AG04450 (cell line): ENCODE results near the gene KCNJ6. TPM values are rescaled to one million over a fixed set of nuclear protein-coding genes. Genes with fewer than 3 reads are reported as not detected.

ENCODE experiments used
- CTCF ChIA-PET: fragments of 300-600, 350-600 bp; formaldehyde crosslinking; extraction: SDS; loops from one replicate; lab custom pipeline; 2022; ENCODE audit warnings: antibody characterized with exemption, inconsistent platforms; lab: Charles Lee
- POLR2A ChIA-PET: fragments of 350-600 bp; formaldehyde crosslinking; extraction: SDS; loops from one replicate; lab custom pipeline; 2021; ENCODE audit warnings: antibody characterized with exemption, inconsistent platforms; lab: Yijun Ruan, JAX
- DNase-seq: peaks from one replicate; pipeline ENCODE4 v3.0.0-alpha.2; 2011; ENCODE audit warnings: low read depth, low spot score
- H3K27ac ChIP-seq: one replicate; pipeline ENCODE4 v1.5.1; 2012; ENCODE audit warnings: low read depth, low read length, control low read depth
- H3K27me3 ChIP-seq: one replicate; pipeline ENCODE4 v1.6.0; 2012; ENCODE audit warnings: low read length; ENCODE audit not compliant: control insufficient read depth, insufficient read depth
- H3K4me3 ChIP-seq: 2 replicates; pipeline ENCODE4 v1.5.1; 2011; ENCODE audit warnings: mild to moderate bottlenecking, low read depth, low read length, control low read depth
- H3K9me3 ChIP-seq: 2 replicates; pipeline ENCODE4 v1.5.1; 2012; ENCODE audit warnings: low read length; ENCODE audit not compliant: control insufficient read depth, insufficient read depth
- polyA plus RNA-seq: library from polyadenylated mRNA; depleted of rRNA; stranded (reverse); fragments of >200 nt; gene quantifications from 2 replicates; pipeline ENCODE4 v1.2.3, GENCODE V29; 2011
- TF ChIP-seq, protein P1 (sequence below): IDR thresholded peaks from 2 replicates; pipeline ENCODE4 v1.5.1; 2011; ENCODE audit warnings: low read depth, low read length, control low read depth, inconsistent platforms

Gene KCNJ6
- polyA plus RNA-seq, 1 experiment, result 0.02 TPM

DNA sequence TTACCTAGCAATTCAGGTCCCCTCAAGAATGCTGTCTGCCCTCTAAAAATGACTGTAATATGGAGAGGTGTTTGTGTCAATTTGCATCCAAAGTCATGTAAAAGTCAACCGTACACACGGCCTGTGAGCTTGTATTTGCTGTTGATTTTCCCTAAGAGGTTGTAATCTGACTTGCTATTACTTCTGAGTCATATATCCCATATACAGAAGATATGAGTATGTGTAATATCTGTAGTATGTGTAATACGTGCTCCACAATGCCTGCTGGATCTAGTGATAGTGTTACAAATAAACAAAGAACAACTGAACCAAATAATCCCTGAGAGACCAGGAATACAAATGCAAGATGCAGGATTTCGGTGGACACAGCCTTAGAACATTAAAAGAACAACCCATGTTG is 1.4 kb upstream of the KCNJ6 start:
- ChIA-PET CTCF (interaction anchor here (1.2 to 5.2 kb wide), 4 partner anchors 170 to 434 kb away, joined by 3 to 36 read pairs (median 4); no protein-coding TSS in a partner anchor), POLR2A (no interaction called here)
- no peak overlapping the region for H3K27ac ChIP-seq
- DNase-seq, result peak; percentile 10
- TF ChIP-seq, protein P1, sequence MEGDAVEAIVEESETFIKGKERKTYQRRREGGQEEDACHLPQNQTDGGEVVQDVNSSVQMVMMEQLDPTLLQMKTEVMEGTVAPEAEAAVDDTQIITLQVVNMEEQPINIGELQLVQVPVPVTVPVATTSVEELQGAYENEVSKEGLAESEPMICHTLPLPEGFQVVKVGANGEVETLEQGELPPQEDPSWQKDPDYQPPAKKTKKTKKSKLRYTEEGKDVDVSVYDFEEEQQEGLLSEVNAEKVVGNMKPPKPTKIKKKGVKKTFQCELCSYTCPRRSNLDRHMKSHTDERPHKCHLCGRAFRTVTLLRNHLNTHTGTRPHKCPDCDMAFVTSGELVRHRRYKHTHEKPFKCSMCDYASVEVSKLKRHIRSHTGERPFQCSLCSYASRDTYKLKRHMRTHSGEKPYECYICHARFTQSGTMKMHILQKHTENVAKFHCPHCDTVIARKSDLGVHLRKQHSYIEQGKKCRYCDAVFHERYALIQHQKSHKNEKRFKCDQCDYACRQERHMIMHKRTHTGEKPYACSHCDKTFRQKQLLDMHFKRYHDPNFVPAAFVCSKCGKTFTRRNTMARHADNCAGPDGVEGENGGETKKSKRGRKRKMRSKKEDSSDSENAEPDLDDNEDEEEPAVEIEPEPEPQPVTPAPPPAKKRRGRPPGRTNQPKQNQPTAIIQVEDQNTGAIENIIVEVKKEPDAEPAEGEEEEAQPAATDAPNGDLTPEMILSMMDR, result no peak
- H3K4me3 ChIP-seq, result no peak overlapping the region
- H3K9me3 ChIP-seq, result no peaks in the 10 kb centered on the region; the same call in 1 of the 2 replicates
- peaks cover 45% of the 10 kb centered on the region for H3K27me3 ChIP-seq

DNA sequence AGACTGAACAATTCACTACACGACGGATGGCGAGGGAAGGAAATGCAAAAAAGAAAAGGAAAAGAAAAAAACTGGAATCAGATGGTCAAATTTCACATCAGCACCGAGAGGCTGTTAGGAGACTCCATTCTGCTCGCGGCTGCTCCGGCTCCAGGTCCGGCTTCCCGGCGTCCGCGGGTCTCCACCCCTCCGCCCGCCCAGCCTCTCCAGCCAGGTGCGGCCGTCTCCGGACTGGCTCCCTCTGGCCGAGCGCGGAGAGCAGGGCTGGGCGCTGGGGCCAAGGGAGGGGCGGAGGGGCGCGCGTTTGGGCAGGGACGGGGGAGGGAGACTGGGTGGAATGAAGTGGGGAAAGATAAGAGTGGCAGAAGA is 332 bp downstream of the KCNJ6 start:
- no peak overlapping the region for H3K27ac ChIP-seq
- ChIA-PET POLR2A (no interaction called here), CTCF (interaction anchor here (1.2 to 5.2 kb wide), 6 partner anchors 157 to 436 kb away, joined by 3 to 36 read pairs (median 7); no protein-coding TSS in a partner anchor)
- H3K27me3 ChIP-seq, result peaks cover 45% of the 10 kb centered on the region
- TF ChIP-seq, protein P1, result no peak
- peak overlapping the region; percentile 41 for H3K4me3 ChIP-seq
- H3K9me3 ChIP-seq, result no peaks in the 10 kb centered on the region; the same call in 1 of the 2 replicates
- DNase-seq, result no peak

DNA sequence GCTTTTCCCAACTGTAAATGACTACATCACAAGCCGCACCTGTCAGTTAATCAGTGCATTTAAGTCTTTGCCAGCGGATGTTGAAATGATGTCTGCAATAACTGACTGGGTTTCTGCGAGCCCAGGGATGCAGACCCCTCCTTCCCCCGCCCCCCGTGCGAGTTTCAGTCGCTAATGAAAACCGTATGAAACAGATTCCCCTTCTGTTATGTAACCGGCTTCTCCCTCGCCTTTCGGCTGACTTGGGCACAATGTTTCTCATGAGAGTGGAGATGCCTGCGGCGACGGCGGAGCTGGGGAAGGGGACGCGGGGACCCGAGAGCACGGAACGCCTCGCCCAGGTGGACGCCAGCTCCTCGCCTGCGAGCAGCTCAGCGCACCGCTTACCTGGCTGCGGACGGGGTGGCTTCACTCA is 753 bp downstream of the KCNJ6 start:
- CTCF ChIA-PET, result interaction anchor here (1.3 to 3.5 kb wide), 3 partner anchors 156 to 215 kb away, joined by 3 to 34 read pairs (median 11); no protein-coding TSS in a partner anchor
- Histone ChIP-seq H3K27me3 (peaks cover 45% of the 10 kb centered on the region), H3K27ac (no peak overlapping the region), H3K9me3 (no peaks in the 10 kb centered on the region; the same call in 1 of the 2 replicates), H3K4me3 (peak overlapping the region; percentile 41)
- no peak for DNase-seq
- POLR2A ChIA-PET, result no interaction called here
- TF ChIP-seq, protein P1, result no peak

DNA sequence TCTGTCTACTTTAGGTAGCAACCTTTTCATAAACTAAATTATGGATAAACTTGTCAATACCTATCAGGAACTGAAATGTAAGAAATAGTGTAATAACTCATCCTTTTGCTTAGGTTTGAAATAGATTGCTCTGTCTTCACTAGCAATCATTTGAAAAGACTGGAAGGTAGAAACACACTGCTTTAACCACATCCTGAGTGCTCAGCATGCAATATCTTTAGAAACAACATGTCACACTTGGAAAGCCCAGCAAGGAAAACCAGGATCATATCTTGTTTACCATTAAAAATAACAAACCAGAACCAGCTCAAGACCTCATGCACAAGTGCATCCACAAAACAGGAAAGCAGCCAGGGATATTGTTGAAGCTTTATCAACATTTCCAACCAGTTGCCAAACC is 3.6 kb downstream of the KCNJ6 start:
- no peak for DNase-seq
- Histone ChIP-seq H3K27ac (no peak overlapping the region), H3K4me3 (no peak overlapping the region), H3K9me3 (no peaks in the 10 kb centered on the region; the same call in 1 of the 2 replicates), H3K27me3 (peaks cover 39% of the 10 kb centered on the region)
- POLR2A ChIA-PET, result no interaction called here
- CTCF ChIA-PET, result interaction anchor here (3.5 kb wide), 1 partner anchor 201 kb away, joined by 34 read pairs; no protein-coding TSS in a partner anchor
- TF ChIP-seq, protein P1, result no peak

DNA sequence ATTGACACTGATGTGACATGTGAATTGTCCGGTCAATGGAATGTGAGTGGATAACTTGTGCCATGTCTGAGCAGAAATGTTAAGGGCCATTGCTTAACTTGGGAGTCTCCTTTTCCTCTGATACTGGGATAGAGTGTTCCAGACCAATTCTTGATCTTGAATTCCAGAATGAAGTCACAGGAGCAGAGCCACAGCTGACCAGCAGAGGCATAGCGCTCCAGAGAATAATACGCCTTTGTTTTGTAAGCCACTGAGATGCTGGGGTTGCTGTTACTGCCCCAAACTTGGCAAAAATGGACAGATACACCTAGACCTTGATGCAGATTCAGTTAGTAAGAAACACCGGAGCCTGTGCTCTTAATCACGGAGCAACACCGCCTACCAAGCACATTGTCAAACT is 6.3 kb downstream of the KCNJ6 start:
- ChIA-PET CTCF (no interaction called here), POLR2A (no interaction called here)
- no peak for DNase-seq
- no peak overlapping the region for H3K27ac ChIP-seq
- TF ChIP-seq, protein P1, result peak; percentile 24; the same call in 1 of the 2 replicates
- H3K4me3 ChIP-seq, result no peak overlapping the region
- H3K27me3 ChIP-seq, result peaks cover 22% of the 10 kb centered on the region
- no peaks in the 10 kb centered on the region for H3K9me3 ChIP-seq
